ENCODE data around the gene LMNB1.
"Not testable (repeated sequence)": the region's sequence is repeated elsewhere in the genome, so short reads cannot be mapped to it uniquely, and the experiment has no call there.

The LMNB1 gene

DNA sequence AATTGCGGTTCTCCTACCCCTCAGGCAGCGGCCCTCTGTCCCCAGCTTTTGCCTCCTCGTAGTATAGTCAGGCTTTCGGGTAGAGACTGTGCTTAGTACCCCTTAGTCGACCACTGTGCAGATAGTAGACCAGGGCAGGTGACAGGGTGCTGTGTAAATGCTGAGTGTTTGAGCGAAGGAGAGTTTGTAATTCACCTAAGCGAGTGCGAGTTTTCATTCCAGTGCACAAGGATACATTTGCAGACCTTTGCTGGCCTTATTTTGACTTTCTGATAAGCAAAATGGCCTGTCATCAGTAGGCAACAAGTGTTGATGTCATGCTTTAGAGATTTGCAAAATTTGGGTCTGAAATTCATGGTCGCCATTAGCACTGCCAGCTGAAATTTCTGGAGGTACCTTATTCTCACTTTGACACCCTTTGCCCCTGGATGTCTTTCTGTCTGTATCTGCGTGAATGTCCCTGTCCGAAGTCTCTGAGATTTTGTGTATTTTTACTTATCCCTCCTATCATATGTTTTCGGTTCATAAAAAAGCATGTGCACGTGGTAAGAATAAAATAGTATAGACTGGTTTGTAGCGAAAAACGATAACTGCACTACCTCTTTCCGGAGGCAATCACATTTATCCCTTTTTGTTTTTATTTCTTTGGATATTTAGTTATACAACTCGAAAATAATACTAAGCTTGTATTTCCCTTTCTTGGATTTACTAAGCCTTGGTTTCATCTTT, 1.9 kb downstream of the LMNB1 start:
- Histone ChIP-seq H3K4me3 (ENCODE audit: low read length in 2 of 2) (peak overlapping the region; percentile 84 to 97), H3K27ac (replicated peaks; ENCODE audit: low read length) (peak overlapping the region; percentile 64), H3K4me2 (ENCODE audit: insufficient read depth, low read length, poor library complexity, severe bottlenecking) (peak overlapping the region; percentile 57), H3K4ac (ENCODE audit: low read length) (no peak overlapping the region), H3K23ac (ENCODE audit: low read depth, low read length, poor library complexity) (no peak overlapping the region), H3K9me3 (replicated peaks in 1 of 2; ENCODE audit: control insufficient read depth in 2 of 2, insufficient read depth in 1 of 2, low read depth in 1 of 2, low read length in 2 of 2) (peaks cover 0 to 28% of the 10 kb centered on the region in 2 donors), H4K91ac (ENCODE audit: low read depth, low read length, poor library complexity) (no peak overlapping the region), H3K14ac (ENCODE audit: low read length) (no peak overlapping the region), H3K9ac (ENCODE audit: low read depth, low read length, poor library complexity) (peak overlapping the region; percentile 71), H2BK5ac (ENCODE audit: low read length) (no peak overlapping the region), H3K36me3 (replicated peaks in 1 of 2; ENCODE audit: control insufficient read depth in 2 of 2, insufficient read depth in 2 of 2, low read length in 2 of 2) (peaks cover 3 to 52% of the 10 kb centered on the region in 2 donors), H2AK5ac (ENCODE audit: low read depth, low read length) (no peak overlapping the region), H4K8ac (ENCODE audit: low read depth, low read length) (no peak overlapping the region), H2BK12ac (ENCODE audit: low read length) (no peak overlapping the region), H3K18ac (ENCODE audit: low read length) (no peak overlapping the region), H2AFZ (ENCODE audit: low read length) (peak overlapping the region; percentile 50), H2BK120ac (ENCODE audit: low read depth, low read length) (no peak overlapping the region), H3K27me3 (ENCODE audit: control insufficient read depth in 3 of 3, insufficient read depth in 3 of 3, low read depth in 1 of 3, low read length in 3 of 3) (no peaks in the 10 kb centered on the region), H3K4me1 (ENCODE audit: control insufficient read depth in 2 of 2, insufficient read depth in 1 of 2, low read depth in 1 of 2, low read length in 2 of 2) (peaks cover 0 to 12% of the 10 kb centered on the region in 2 donors), H2BK15ac (ENCODE audit: low read length) (no peak overlapping the region), H3K79me1 (ENCODE audit: low read depth, low read length) (peaks cover 8% of the 10 kb centered on the region)
- peak; percentile 18 for DNase-seq (ENCODE audit: low spot score)
- no CpG with 5 or more reads among the region's 17 CpGs for WGBS, 2 donors (ENCODE audit: extremely low coverage in 2 of 2, insufficient read length in 2 of 2, insufficient replicate concordance in 1 of 2)

DNA sequence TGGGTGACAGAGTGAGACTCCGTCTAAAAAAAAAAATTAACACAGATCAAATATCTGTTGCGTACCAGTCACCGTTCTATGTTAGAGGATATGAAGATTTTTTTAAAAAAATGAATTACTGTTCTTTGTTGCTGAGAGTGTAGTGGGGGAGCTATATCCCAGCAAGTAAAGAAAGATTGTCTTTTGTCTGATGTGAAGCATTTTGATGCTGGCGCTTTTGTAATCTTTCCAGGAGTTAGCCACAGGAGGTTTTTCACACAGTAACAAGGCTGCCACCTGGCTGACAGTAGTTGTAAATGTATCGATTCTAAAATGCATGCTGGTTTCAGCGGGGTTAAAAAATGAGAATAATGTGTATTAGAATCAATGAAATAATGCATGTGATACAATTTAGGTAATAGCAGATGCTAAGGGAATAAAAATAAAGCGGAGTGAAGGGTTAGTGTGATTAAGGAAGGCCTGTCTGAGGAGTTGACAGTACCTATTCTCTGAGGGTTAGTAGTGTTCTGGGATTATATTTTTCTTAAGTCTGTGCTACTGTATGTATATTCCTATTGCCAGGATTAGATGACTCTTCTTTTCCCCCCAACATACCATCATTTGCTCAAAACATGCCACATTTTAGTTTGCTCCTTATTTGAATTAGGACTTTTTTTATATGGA, 3.4 kb downstream of the LMNB1 start:
- 100% methylated on average over 1 of the region's 7 CpGs; no CpG with 5 or more reads in 1 of the 2 donors for WGBS, 2 donors (ENCODE audit: extremely low coverage in 2 of 2, insufficient read length in 2 of 2, insufficient replicate concordance in 1 of 2)
- Histone ChIP-seq H2BK15ac (ENCODE audit: low read length) (no peak overlapping the region), H4K8ac (ENCODE audit: low read depth, low read length) (no peak overlapping the region), H3K79me1 (ENCODE audit: low read depth, low read length) (peaks cover 8% of the 10 kb centered on the region), H3K23ac (ENCODE audit: low read depth, low read length, poor library complexity) (no peak overlapping the region), H3K4me2 (ENCODE audit: insufficient read depth, low read length, poor library complexity, severe bottlenecking) (no peak overlapping the region), H2AK5ac (ENCODE audit: low read depth, low read length) (no peak overlapping the region), H4K91ac (ENCODE audit: low read depth, low read length, poor library complexity) (no peak overlapping the region), H3K4me3 (ENCODE audit: low read length in 2 of 2) (peak overlapping the region in 1 of 2 donors; percentile 18), H3K27ac (replicated peaks; ENCODE audit: low read length) (no peak overlapping the region), H2BK12ac (ENCODE audit: low read length) (no peak overlapping the region), H3K18ac (ENCODE audit: low read length) (no peak overlapping the region), H2AFZ (ENCODE audit: low read length) (no peak overlapping the region), H3K4ac (ENCODE audit: low read length) (no peak overlapping the region), H3K36me3 (replicated peaks in 1 of 2; ENCODE audit: control insufficient read depth in 2 of 2, insufficient read depth in 2 of 2, low read length in 2 of 2) (peaks cover 3 to 54% of the 10 kb centered on the region in 2 donors), H3K9ac (ENCODE audit: low read depth, low read length, poor library complexity) (no peak overlapping the region), H3K9me3 (replicated peaks in 1 of 2; ENCODE audit: control insufficient read depth in 2 of 2, insufficient read depth in 1 of 2, low read depth in 1 of 2, low read length in 2 of 2) (peaks cover 0 to 28% of the 10 kb centered on the region in 2 donors), H3K27me3 (ENCODE audit: control insufficient read depth in 3 of 3, insufficient read depth in 3 of 3, low read depth in 1 of 3, low read length in 3 of 3) (no peaks in the 10 kb centered on the region), H2BK5ac (ENCODE audit: low read length) (no peak overlapping the region), H2BK120ac (ENCODE audit: low read depth, low read length) (no peak overlapping the region), H3K4me1 (ENCODE audit: control insufficient read depth in 2 of 2, insufficient read depth in 1 of 2, low read depth in 1 of 2, low read length in 2 of 2) (peaks cover 0 to 12% of the 10 kb centered on the region in 2 donors), H3K14ac (ENCODE audit: low read length) (no peak overlapping the region)
- DNase-seq (ENCODE audit: low spot score): peak; percentile 39

DNA sequence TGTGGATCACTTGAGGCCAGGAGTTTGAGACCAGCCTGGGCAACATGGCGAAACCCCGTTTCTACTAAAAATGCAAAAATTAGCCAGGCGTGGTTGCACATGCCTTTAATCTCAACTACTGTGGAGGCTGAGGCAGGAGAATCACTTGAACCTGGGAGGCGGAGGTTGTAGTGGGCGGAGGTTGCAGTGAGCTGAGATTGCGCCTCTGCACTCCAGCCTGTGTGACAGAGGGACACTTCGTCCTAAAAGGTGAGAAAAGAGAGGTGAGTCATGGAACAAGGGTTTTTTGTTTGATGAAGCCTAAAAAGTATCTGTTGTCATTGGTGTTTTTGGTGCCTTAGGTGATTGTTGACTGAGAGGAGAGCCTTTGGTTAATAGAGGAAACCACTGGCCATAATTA, 11.5 kb downstream of the LMNB1 start:
- not testable (repeated sequence) for H3K4ac ChIP-seq (ENCODE audit: low read length); H3K27ac ChIP-seq (replicated peaks; ENCODE audit: low read length); H3K4me2 ChIP-seq (ENCODE audit: insufficient read depth, low read length, poor library complexity, severe bottlenecking); H3K4me1 ChIP-seq (ENCODE audit: control insufficient read depth in 2 of 2, insufficient read depth in 1 of 2, low read depth in 1 of 2, low read length in 2 of 2); H2BK15ac ChIP-seq (ENCODE audit: low read length); H3K23ac ChIP-seq (ENCODE audit: low read depth, low read length, poor library complexity); H4K8ac ChIP-seq (ENCODE audit: low read depth, low read length); H3K18ac ChIP-seq (ENCODE audit: low read length); H4K91ac ChIP-seq (ENCODE audit: low read depth, low read length, poor library complexity); H2AFZ ChIP-seq (ENCODE audit: low read length); DNase-seq (ENCODE audit: low spot score); H2BK12ac ChIP-seq (ENCODE audit: low read length); H2BK120ac ChIP-seq (ENCODE audit: low read depth, low read length); H3K4me3 ChIP-seq (ENCODE audit: low read length in 2 of 2); H3K14ac ChIP-seq (ENCODE audit: low read length); H2AK5ac ChIP-seq (ENCODE audit: low read depth, low read length); H3K9me3 ChIP-seq (replicated peaks in 1 of 2; ENCODE audit: control insufficient read depth in 2 of 2, insufficient read depth in 1 of 2, low read depth in 1 of 2, low read length in 2 of 2); H2BK5ac ChIP-seq (ENCODE audit: low read length); H3K27me3 ChIP-seq (ENCODE audit: control insufficient read depth in 3 of 3, insufficient read depth in 3 of 3, low read depth in 1 of 3, low read length in 3 of 3); H3K9ac ChIP-seq (ENCODE audit: low read depth, low read length, poor library complexity); H3K79me1 ChIP-seq (ENCODE audit: low read depth, low read length)
- H3K36me3 ChIP-seq (replicated peaks in 1 of 2; ENCODE audit: control insufficient read depth in 2 of 2, insufficient read depth in 2 of 2, low read length in 2 of 2): peaks cover 0 to 60% of the 10 kb centered on the region in 2 donors
- WGBS, 2 donors (ENCODE audit: extremely low coverage in 2 of 2, insufficient read length in 2 of 2, insufficient replicate concordance in 1 of 2): no CpG with 5 or more reads among the region's 7 CpGs

- Histone ChIP-seq H3K27me3 (ENCODE audit: control insufficient read depth in 3 of 3, insufficient read depth in 3 of 3, low read depth in 1 of 3, low read length in 3 of 3) (no peaks in the 10 kb centered on the region), H3K4me1 (ENCODE audit: control insufficient read depth in 2 of 2, insufficient read depth in 1 of 2, low read depth in 1 of 2, low read length in 2 of 2) (peaks cover 0 to 2% of the 10 kb centered on the region in 2 donors), H4K8ac (ENCODE audit: low read depth, low read length) (no peak overlapping the region), H2BK12ac (ENCODE audit: low read length) (no peak overlapping the region), H2AK5ac (ENCODE audit: low read depth, low read length) (no peak overlapping the region), H3K9ac (ENCODE audit: low read depth, low read length, poor library complexity) (no peak overlapping the region), H3K14ac (ENCODE audit: low read length) (no peak overlapping the region), H3K18ac (ENCODE audit: low read length) (no peak overlapping the region), H4K91ac (ENCODE audit: low read depth, low read length, poor library complexity) (no peak overlapping the region), H2BK15ac (ENCODE audit: low read length) (no peak overlapping the region), H2AFZ (ENCODE audit: low read length) (no peak overlapping the region), H3K36me3 (replicated peaks in 1 of 2; ENCODE audit: control insufficient read depth in 2 of 2, insufficient read depth in 2 of 2, low read length in 2 of 2) (peaks cover 0 to 68% of the 10 kb centered on the region in 2 donors), H3K4me2 (ENCODE audit: insufficient read depth, low read length, poor library complexity, severe bottlenecking) (no peak overlapping the region), H2BK120ac (ENCODE audit: low read depth, low read length) (no peak overlapping the region), H3K4ac (ENCODE audit: low read length) (no peak overlapping the region), H3K9me3 (replicated peaks in 1 of 2; ENCODE audit: control insufficient read depth in 2 of 2, insufficient read depth in 1 of 2, low read depth in 1 of 2, low read length in 2 of 2) (peaks cover 0 to 4% of the 10 kb centered on the region in 2 donors), H3K27ac (replicated peaks; ENCODE audit: low read length) (no peak overlapping the region), H3K4me3 (ENCODE audit: low read length in 2 of 2) (no peak overlapping the region), H3K23ac (ENCODE audit: low read depth, low read length, poor library complexity) (no peak overlapping the region), H3K79me1 (ENCODE audit: low read depth, low read length) (peaks cover 7% of the 10 kb centered on the region), H2BK5ac (ENCODE audit: low read length) (no peak overlapping the region)
- no CpG with 5 or more reads among the region's 3 CpGs for WGBS, 2 donors (ENCODE audit: extremely low coverage in 2 of 2, insufficient read length in 2 of 2, insufficient replicate concordance in 1 of 2)
- DNase-seq (ENCODE audit: low spot score): no peak
These were observed 16.2 kb downstream of the LMNB1 start for GRCh38 chr5:126793097-126793496.

All from neuronal stem cell (in vitro differentiated cells).